H1 (cell line): Measurements from ENCODE around the gene SOWAHC.

Experiments
- ATF3 ChIP-seq: IDR thresholded peaks from 2 replicates; pipeline ENCODE4 v1.6.1; 2011; ENCODE audit warnings: low read depth, mild to moderate bottlenecking, low read length; ENCODE audit not compliant: insufficient read depth
- CTCF ChIP-seq, 3 experiments: IDR thresholded peaks; 1 replicate in 2 of 3; 2 replicates in 1 of 3; pipeline versions ENCODE4 v1.5.1 to v1.6.1; 2011; ENCODE audit warnings: low read length in 3 of 3, mild to moderate bottlenecking in 3 of 3, inconsistent platforms in 2 of 3, low read depth in 1 of 3, moderate library complexity in 1 of 3; ENCODE audit not compliant: insufficient read depth in 1 of 3; ENCODE audit errors: control extremely low read depth in 1 of 3
- EP300 ChIP-seq, 2 experiments: IDR thresholded peaks; 1 replicate in 1 of 2; 2 replicates in 1 of 2; pipeline ENCODE4 v1.6.1; 2011 to 2012; ENCODE audit warnings: low read depth in 2 of 2, low read length in 2 of 2, mild to moderate bottlenecking in 2 of 2, borderline replicate concordance in 1 of 2, inconsistent platforms in 1 of 2, moderate library complexity in 1 of 2
- JUN ChIP-seq: IDR thresholded peaks from 2 replicates; pipeline ENCODE4 v1.6.1; 2011; ENCODE audit warnings: low read depth, mild to moderate bottlenecking, improper control_type of control experiment, low read length
- POLR2A ChIP-seq, 2 experiments: IDR thresholded peaks; 1 replicate in 1 of 2; 2 replicates in 1 of 2; pipeline ENCODE4 v1.6.1; 2011; ENCODE audit warnings: low read depth in 2 of 2, low read length in 2 of 2, mild to moderate bottlenecking in 2 of 2; ENCODE audit errors: control extremely low read depth in 1 of 2
- POLR2AphosphoS5 ChIP-seq: IDR thresholded peaks from 2 replicates; pipeline ENCODE4 v1.6.1; 2011; ENCODE audit warnings: low read depth, low read length
- RBBP5 ChIP-seq: IDR thresholded peaks from 2 replicates; pipeline ENCODE4 v1.7.1; 2012; ENCODE audit warnings: low read depth, mild to moderate bottlenecking, inconsistent platforms, low read length, moderate library complexity, borderline replicate concordance
- RFX5 ChIP-seq: IDR thresholded peaks from 2 replicates; pipeline ENCODE4 v1.6.1; 2011; ENCODE audit warnings: low read depth, low read length, improper control_type of control experiment, borderline replicate concordance
- YY1 ChIP-seq: IDR thresholded peaks from 2 replicates; pipeline ENCODE4 v1.6.1; 2011; ENCODE audit warnings: low read depth, mild to moderate bottlenecking, low read length

- TF ChIP-seq POLR2A (IDR thresholded peaks at IDR 0.05; ENCODE audit: control extremely low read depth in 1 of 2, low read depth in 2 of 2, low read length in 2 of 2): no peak
- no peak for TF ChIP-seq POLR2AphosphoS5
- no peak for TF ChIP-seq CTCF (IDR thresholded peaks at IDR 0.05; ENCODE audit: control extremely low read depth in 1 of 3, insufficient read depth in 1 of 3, low read depth in 1 of 3, low read length in 3 of 3)
- TF ChIP-seq YY1: no peak
- no peak for TF ChIP-seq RBBP5
- no peak for TF ChIP-seq RFX5
- TF ChIP-seq JUN: no peak
- TF ChIP-seq EP300 (IDR thresholded peaks at IDR 0.05; ENCODE audit: borderline replicate concordance in 1 of 2, low read depth in 2 of 2, low read length in 2 of 2): no peak
- no peak for TF ChIP-seq ATF3
Observed at GRCh38 chr2:109645412-109646184, 31.4 kb downstream of the SOWAHC start.
